Muscle of back (tissue), 13 donors: ENCODE measurements around the gene CCDC82. TPM values are rescaled to one million over a fixed set of nuclear protein-coding genes. Genes with fewer than 3 reads are reported as not detected.
"Not testable (repeated sequence)": the region's sequence is repeated elsewhere in the genome, so short reads cannot be mapped to it uniquely, and the experiment has no call there.

Experiments
- DNase-seq, 3 donors: peaks; one replicate each; pipeline versions ENCODE4 v3.0.0 to v3.0.0-alpha.2; 2013
- long read RNA-seq, 9 donors: transcript quantifications; one replicate each; lab custom pipeline, GENCODE V29; 2026
- polyA plus RNA-seq, 10 donors: library from polyadenylated mRNA; unstranded; fragments of 120-200 nt; gene quantifications; one replicate each; pipeline ENCODE4 v1.2.1, GENCODE V29; 2013; ENCODE audit not compliant: insufficient read length in 10 of 10

The CCDC82 gene
- 10 to 100 TPM; 21.7 to 51.2 (median 31.8) TPM for polyA plus RNA-seq
- long read RNA-seq, donor 1, partial matches to known transcripts: 7 of 12 reads
- long read RNA-seq, donor 1, other reads (novel, unspliced or antisense): 0 of 12 reads
- long read RNA-seq, donor 2, full-length matches to known transcripts: 7 of 7 reads
- long read RNA-seq, donor 2, partial matches to known transcripts: 0 of 7 reads
- long read RNA-seq, donor 2, other reads (novel, unspliced or antisense): 0 of 7 reads
- long read RNA-seq, donor 3: 0 reads
- long read RNA-seq, donor 4, partial matches to known transcripts: 9 of 15 reads
- long read RNA-seq, donor 4, other reads (novel, unspliced or antisense): 0 of 15 reads
- long read RNA-seq, donor 5, full-length matches to known transcripts: 4 of 13 reads
- long read RNA-seq, donor 5, partial matches to known transcripts: 9 of 13 reads
- long read RNA-seq, donor 5, other reads (novel, unspliced or antisense): 0 of 13 reads
- long read RNA-seq, donor 6, partial matches to known transcripts: 11 of 17 reads
- long read RNA-seq, donor 6, other reads (novel, unspliced or antisense): 0 of 17 reads
- long read RNA-seq, donor 7, partial matches to known transcripts: 0 of 9 reads
- long read RNA-seq, donor 7, other reads (novel, unspliced or antisense): 0 of 9 reads
- long read RNA-seq, donor 8, full-length matches to known transcripts: 9 of 24 reads
- long read RNA-seq, donor 8, partial matches to known transcripts: 15 of 24 reads
- long read RNA-seq, donor 8, other reads (novel, unspliced or antisense): 0 of 24 reads
- long read RNA-seq, donor 9, partial matches to known transcripts: 0 of 1 reads
- long read RNA-seq, donor 9, other reads (novel, unspliced or antisense): 0 of 1 reads

GRCh38 chr11:96389720-96390487 is at the start of gene CCDC82, which contains the start of gene JRKL:
Gene CCDC82 (minus strand): TSS chr11:96389912. CDS start chr11:96384747, 5,165 bp downstream.
Gene JRKL (plus strand): TSS chr11:96390013. CDS start chr11:96390650, 637 bp downstream.
- DNase-seq: peak; percentile 96 to 98 (median 96)

GRCh38 chr11:96432654-96433053 is 42.9 kb upstream of the CCDC82 start:
- not testable (repeated sequence) for DNase-seq

GRCh38 chr11:96430668-96431067 is 41.0 kb upstream of the CCDC82 start:
- DNase-seq: no peak

GRCh38 chr11:96424693-96425092 is 35.0 kb upstream of the CCDC82 start:
- peak in 1 of 3 donors; percentile 40 for DNase-seq

- no peak for DNase-seq
Observed at GRCh38 chr11:96413408-96413807, 23.7 kb upstream of the CCDC82 start.

- no peak for DNase-seq
Observed at GRCh38 chr11:96412761-96413381, 23.2 kb upstream of the CCDC82 start.

GRCh38 chr11:96411412-96411811 is 21.7 kb upstream of the CCDC82 start:
- DNase-seq: not testable (repeated sequence)

GRCh38 chr11:96400697-96401096 is 11.0 kb upstream of the CCDC82 start:
- no peak for DNase-seq

- no peak for DNase-seq
Observed at GRCh38 chr11:96397863-96398262, 8.2 kb upstream of the CCDC82 start.

GRCh38 chr11:96396637-96397036 is 6.9 kb upstream of the CCDC82 start:
- DNase-seq: no peak

GRCh38 chr11:96394773-96395172 is 5.1 kb upstream of the CCDC82 start:
- DNase-seq: no peak

GRCh38 chr11:96393753-96394348 is 4.1 kb upstream of the CCDC82 start:
- DNase-seq: peak; percentile 14 to 48 (median 22)

GRCh38 chr11:96391698-96392307 is 2.1 kb upstream of the CCDC82 start:
- no peak for DNase-seq

GRCh38 chr11:96390488-96390792 is 728 bp upstream of the CCDC82 start:
- peak in 1 of 3 donors; percentile 10 for DNase-seq

GRCh38 chr11:96388891-96389719 is 607 bp downstream of the CCDC82 start:
- peak in 1 of 3 donors; percentile 79 for DNase-seq

GRCh38 chr11:96385187-96385586 is 4.5 kb downstream of the CCDC82 start:
- no peak for DNase-seq

GRCh38 chr11:96384156-96384555 is 5.6 kb downstream of the CCDC82 start:
- DNase-seq: no peak

- DNase-seq: no peak
Observed at GRCh38 chr11:96376796-96377195, 12.9 kb downstream of the CCDC82 start.

- no peak for DNase-seq
Observed at GRCh38 chr11:96373826-96374225, 15.9 kb downstream of the CCDC82 start.

GRCh38 chr11:96367342-96367741 is 22.4 kb downstream of the CCDC82 start:
- DNase-seq: no peak
